IPS-20b (cell line): ENCODE data around the gene HAUS7.

Experiments used
- H3K27ac ChIP-seq: one replicate; pipeline ENCODE4 v1.5.1; 2013; ENCODE audit warnings: low read length
- H3K27me3 ChIP-seq: 2 replicates; pipeline ENCODE4 v1.6.1; 2013; ENCODE audit warnings: mild to moderate bottlenecking, low read length, inconsistent platforms; ENCODE audit not compliant: insufficient read depth
- H3K36me3 ChIP-seq: 2 replicates; pipeline ENCODE4 v1.6.1; 2013; ENCODE audit warnings: low read depth, mild to moderate bottlenecking, inconsistent platforms, low read length, moderate library complexity; ENCODE audit not compliant: insufficient read depth
- H3K4me1 ChIP-seq: 2 replicates; pipeline ENCODE4 v1.6.1; 2013; ENCODE audit warnings: mild to moderate bottlenecking, control low read depth, inconsistent platforms, low read length, moderate library complexity; ENCODE audit not compliant: insufficient read depth
- H3K4me3 ChIP-seq: 2 replicates; pipeline ENCODE4 v1.5.1; 2013; ENCODE audit warnings: mild to moderate bottlenecking, low read length, inconsistent platforms
- H3K9ac ChIP-seq: 2 replicates; pipeline ENCODE4 v1.6.1; 2013; ENCODE audit warnings: low read depth, mild to moderate bottlenecking, inconsistent platforms, low read length, moderate library complexity
- H3K9me3 ChIP-seq: 2 replicates; pipeline ENCODE4 v1.6.1; 2013; ENCODE audit warnings: mild to moderate bottlenecking, low read depth, low read length, inconsistent platforms; ENCODE audit not compliant: insufficient read depth

HAUS7 gene

GRCh38 chrX:153441296-153441695 is 29.1 kb downstream of the HAUS7 start:
- Histone ChIP-seq H3K4me1 (no peaks in the 10 kb centered on the region), H3K9me3 (no peaks in the 10 kb centered on the region), H3K27ac (no peak overlapping the region), H3K36me3 (no peaks in the 10 kb centered on the region), H3K4me3 (no peak overlapping the region), H3K9ac (no peak overlapping the region), H3K27me3 (no peaks in the 10 kb centered on the region)

GRCh38 chrX:153440556-153441135 is 29.7 kb downstream of the HAUS7 start:
- no peaks in the 10 kb centered on the region for H3K27me3 ChIP-seq
- H3K27ac ChIP-seq = no peak overlapping the region
- H3K36me3 ChIP-seq = no peaks in the 10 kb centered on the region
- H3K4me3 ChIP-seq = no peak overlapping the region
- H3K4me1 ChIP-seq = no peaks in the 10 kb centered on the region
- no peaks in the 10 kb centered on the region for H3K9me3 ChIP-seq
- H3K9ac ChIP-seq = no peak overlapping the region

- Histone ChIP-seq H3K36me3 (no peaks in the 10 kb centered on the region), H3K4me1 (no peaks in the 10 kb centered on the region), H3K27me3 (no peaks in the 10 kb centered on the region), H3K4me3 (no peak overlapping the region), H3K9me3 (no peaks in the 10 kb centered on the region), H3K27ac (no peak overlapping the region), H3K9ac (no peak overlapping the region)
Measured at GRCh38 chrX:153439977-153440376, 30.4 kb downstream of the HAUS7 start.

GRCh38 chrX:153438532-153438931 is 31.8 kb downstream of the HAUS7 start:
- no peaks in the 10 kb centered on the region for H3K36me3 ChIP-seq
- no peaks in the 10 kb centered on the region for H3K4me1 ChIP-seq
- no peak overlapping the region for H3K27ac ChIP-seq

GRCh38 chrX:153435845-153436244 is 34.5 kb downstream of the HAUS7 start:
- H3K27ac ChIP-seq = no peak overlapping the region
- no peak overlapping the region for H3K9ac ChIP-seq
- no peaks in the 10 kb centered on the region for H3K4me1 ChIP-seq
- no peaks in the 10 kb centered on the region for H3K9me3 ChIP-seq
- no peaks in the 10 kb centered on the region for H3K36me3 ChIP-seq
- no peaks in the 10 kb centered on the region for H3K27me3 ChIP-seq
- no peak overlapping the region for H3K4me3 ChIP-seq

More at GRCh38 chrX:153438532-153438931, 31.8 kb downstream of the HAUS7 start:
- Histone ChIP-seq H3K4me3 (no peak overlapping the region), H3K27me3 (no peaks in the 10 kb centered on the region), H3K9ac (no peak overlapping the region), H3K9me3 (no peaks in the 10 kb centered on the region)

- Histone ChIP-seq H3K4me3 (no peak overlapping the region), H3K27me3 (no peaks in the 10 kb centered on the region), H3K9me3 (no peaks in the 10 kb centered on the region), H3K36me3 (no peaks in the 10 kb centered on the region), H3K9ac (no peak overlapping the region), H3K27ac (no peak overlapping the region), H3K4me1 (no peaks in the 10 kb centered on the region)
Measured at GRCh38 chrX:153434801-153435200, 35.6 kb downstream of the HAUS7 start.

- H3K4me3 ChIP-seq = no peak overlapping the region
- no peaks in the 10 kb centered on the region for H3K27me3 ChIP-seq
- H3K9me3 ChIP-seq = no peaks in the 10 kb centered on the region
- no peak overlapping the region for H3K9ac ChIP-seq
- H3K27ac ChIP-seq = no peak overlapping the region
- H3K4me1 ChIP-seq = no peaks in the 10 kb centered on the region
- H3K36me3 ChIP-seq = no peaks in the 10 kb centered on the region
Measured at GRCh38 chrX:153433781-153434285, 36.5 kb downstream of the HAUS7 start.

GRCh38 chrX:153433161-153433680 is 37.2 kb downstream of the HAUS7 start:
- Histone ChIP-seq H3K9me3 (no peaks in the 10 kb centered on the region), H3K36me3 (no peaks in the 10 kb centered on the region), H3K4me1 (no peaks in the 10 kb centered on the region), H3K9ac (no peak overlapping the region), H3K27ac (no peak overlapping the region), H3K4me3 (no peak overlapping the region), H3K27me3 (no peaks in the 10 kb centered on the region)

GRCh38 chrX:153430796-153431195 is 39.6 kb downstream of the HAUS7 start:
- Histone ChIP-seq H3K36me3 (no peaks in the 10 kb centered on the region), H3K9me3 (no peaks in the 10 kb centered on the region), H3K27ac (no peak overlapping the region), H3K9ac (no peak overlapping the region), H3K4me3 (no peak overlapping the region), H3K27me3 (no peaks in the 10 kb centered on the region), H3K4me1 (no peaks in the 10 kb centered on the region)

GRCh38 chrX:153426204-153426603 is 44.2 kb downstream of the HAUS7 start:
- Histone ChIP-seq H3K4me3 (no peak overlapping the region), H3K27me3 (no peaks in the 10 kb centered on the region), H3K9me3 (no peaks in the 10 kb centered on the region), H3K4me1 (no peaks in the 10 kb centered on the region), H3K36me3 (no peaks in the 10 kb centered on the region), H3K9ac (no peak overlapping the region), H3K27ac (no peak overlapping the region)

GRCh38 chrX:153423652-153424051 is 46.7 kb downstream of the HAUS7 start:
- Histone ChIP-seq H3K4me3 (no peak overlapping the region), H3K27me3 (no peaks in the 10 kb centered on the region), H3K36me3 (no peaks in the 10 kb centered on the region), H3K4me1 (no peaks in the 10 kb centered on the region), H3K27ac (no peak overlapping the region), H3K9ac (no peak overlapping the region), H3K9me3 (no peaks in the 10 kb centered on the region)

GRCh38 chrX:153421856-153422255 is 48.5 kb downstream of the HAUS7 start:
- no peaks in the 10 kb centered on the region for H3K4me1 ChIP-seq

More at GRCh38 chrX:153421856-153422255, 48.5 kb downstream of the HAUS7 start:
- H3K9ac ChIP-seq = no peak overlapping the region
- H3K27me3 ChIP-seq = no peaks in the 10 kb centered on the region
- H3K4me3 ChIP-seq = no peak overlapping the region
- no peaks in the 10 kb centered on the region for H3K9me3 ChIP-seq
- H3K36me3 ChIP-seq = no peaks in the 10 kb centered on the region
- no peak overlapping the region for H3K27ac ChIP-seq
